OCI-LY3 (cell line): ENCODE measurements around the gene GPR31.

ENCODE experiments used
- H2AFZ ChIP-seq: fragments of 200-600, 300-600 bp; shearing (Covaris generic); 2 replicates; pipeline ENCODE4 v1.6.0; 2014; ENCODE audit warnings: antibody characterized with exemption, low read depth, low read length
- H3K27ac ChIP-seq: fragments of 200-600, 300-600 bp; sonication (generic); 2 replicates; pipeline ENCODE4 v1.5.1; 2014; ENCODE audit warnings: mild to moderate bottlenecking, low read length, moderate library complexity, mixed read lengths
- H3K27me3 ChIP-seq: fragments of 200-600, 300-600 bp; sonication (generic); 2 replicates; pipeline ENCODE4 v1.6.1; 2014; ENCODE audit warnings: low read depth, low read length, mixed read lengths
- H3K36me3 ChIP-seq: fragments of 200-600, 300-600 bp; sonication (generic); replicated peaks from 2 replicates; pipeline ENCODE3; 2014; ENCODE audit warnings: low read depth, low read length, mixed read lengths
- H3K4me1 ChIP-seq: fragments of 300-600, 200-600 bp; sonication (generic); 2 replicates; pipeline ENCODE4 v1.6.1; 2014; ENCODE audit warnings: low read length, mixed read lengths
- H3K4me2 ChIP-seq: fragments of 200-600, 300-600 bp; sonication (generic); 2 replicates; pipeline ENCODE4 v1.6.1; 2014; ENCODE audit warnings: low read length, mixed read lengths
- H3K4me3 ChIP-seq: fragments of 300-600, 200-600 bp; sonication (generic); 2 replicates; pipeline ENCODE4 v1.5.1; 2014; ENCODE audit warnings: antibody characterized with exemption, mild to moderate bottlenecking, low read length, moderate library complexity
- H3K79me2 ChIP-seq: fragments of 300-600, 200-600 bp; shearing (Covaris generic); 2 replicates; pipeline ENCODE4 v1.6.1; 2014; ENCODE audit warnings: mild to moderate bottlenecking, low read length, mixed read lengths
- H3K9ac ChIP-seq: fragments of 300-600, 200-600 bp; shearing (Covaris generic); 2 replicates; pipeline ENCODE4 v1.6.0; 2014; ENCODE audit warnings: mild to moderate bottlenecking, low read length, moderate library complexity
- H3K9me3 ChIP-seq: fragments of 200-600, 300-600 bp; shearing (Covaris generic); 2 replicates; pipeline ENCODE4 v1.6.1; 2014; ENCODE audit warnings: low read length, mixed read lengths; ENCODE audit not compliant: insufficient read depth
- H4K20me1 ChIP-seq: fragments of 200-600, 300-600 bp; sonication (generic); 2 replicates; pipeline ENCODE4 v1.6.1; 2016; ENCODE audit warnings: low read length, mixed read lengths; ENCODE audit not compliant: insufficient read depth
- EZH2phosphoT487 ChIP-seq: fragments of 200-600 bp; shearing (Covaris generic); IDR thresholded peaks from 2 replicates; pipeline ENCODE4 v1.6.1; 2018; ENCODE audit warnings: antibody characterized with exemption, mixed run types, low read depth
- TF ChIP-seq, protein P1 (sequence below): fragments of 200-600, 300-600 bp; sonication (generic); IDR thresholded peaks from 2 replicates; pipeline ENCODE4 v1.5.1; 2014; ENCODE audit warnings: antibody characterized with exemption, low read length, low read depth

GPR31 gene

DNA sequence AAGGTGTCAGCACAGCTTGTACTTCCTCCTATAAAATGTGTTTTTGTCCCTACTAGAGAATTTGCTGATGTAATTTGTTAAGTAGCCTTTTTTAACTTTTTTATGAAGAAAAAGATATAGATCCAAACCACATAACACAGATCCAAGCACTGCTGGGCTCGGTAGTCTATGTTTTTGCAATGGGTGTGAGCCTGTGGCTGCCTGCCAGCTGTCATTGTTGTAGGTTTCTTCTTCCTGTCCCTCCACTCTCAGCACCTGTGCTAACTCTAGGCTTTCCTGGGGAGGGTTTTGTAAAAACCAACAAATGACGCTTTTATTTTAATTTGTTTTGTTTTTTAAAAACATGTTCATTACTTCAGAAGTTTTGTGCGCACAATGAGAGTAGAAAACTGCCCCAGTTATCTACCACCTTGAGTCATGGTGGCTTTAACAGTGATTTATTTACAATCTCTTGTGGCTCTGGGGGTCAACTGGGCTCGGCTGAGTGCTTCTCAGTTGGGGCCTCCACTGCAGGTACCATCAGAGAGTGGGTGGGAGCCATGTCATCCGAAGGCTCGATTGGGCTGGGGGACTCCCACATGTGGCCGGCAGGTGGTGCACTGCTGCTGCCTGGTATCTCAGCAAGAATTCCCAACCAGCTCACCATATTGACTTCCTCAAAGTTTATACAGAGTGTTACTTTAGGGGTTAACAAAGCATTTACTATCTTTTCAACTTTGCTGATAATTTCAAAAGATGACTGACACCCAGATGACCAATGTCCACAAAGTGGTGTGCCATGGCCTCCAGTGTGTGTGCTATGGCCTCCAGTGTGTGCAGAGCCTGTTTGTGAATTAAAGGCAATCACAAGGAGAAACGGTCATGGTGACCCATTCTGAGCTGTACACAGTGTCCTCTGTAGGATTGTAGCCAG, 37.9 kb downstream of the GPR31 start:
- peak overlapping the region; percentile 34; the same call in 1 of the 2 replicates for H3K4me2 ChIP-seq
- peaks cover 61% of the 10 kb centered on the region for H3K27me3 ChIP-seq
- H3K4me3 ChIP-seq = no peak overlapping the region
- H3K4me1 ChIP-seq = peaks cover 64% of the 10 kb centered on the region
- no peak overlapping the region for H3K27ac ChIP-seq
- H3K36me3 ChIP-seq = peaks cover 2% of the 10 kb centered on the region
- no peaks in the 10 kb centered on the region for H4K20me1 ChIP-seq
- no peak overlapping the region for H2AFZ ChIP-seq
- TF ChIP-seq, protein P1, sequence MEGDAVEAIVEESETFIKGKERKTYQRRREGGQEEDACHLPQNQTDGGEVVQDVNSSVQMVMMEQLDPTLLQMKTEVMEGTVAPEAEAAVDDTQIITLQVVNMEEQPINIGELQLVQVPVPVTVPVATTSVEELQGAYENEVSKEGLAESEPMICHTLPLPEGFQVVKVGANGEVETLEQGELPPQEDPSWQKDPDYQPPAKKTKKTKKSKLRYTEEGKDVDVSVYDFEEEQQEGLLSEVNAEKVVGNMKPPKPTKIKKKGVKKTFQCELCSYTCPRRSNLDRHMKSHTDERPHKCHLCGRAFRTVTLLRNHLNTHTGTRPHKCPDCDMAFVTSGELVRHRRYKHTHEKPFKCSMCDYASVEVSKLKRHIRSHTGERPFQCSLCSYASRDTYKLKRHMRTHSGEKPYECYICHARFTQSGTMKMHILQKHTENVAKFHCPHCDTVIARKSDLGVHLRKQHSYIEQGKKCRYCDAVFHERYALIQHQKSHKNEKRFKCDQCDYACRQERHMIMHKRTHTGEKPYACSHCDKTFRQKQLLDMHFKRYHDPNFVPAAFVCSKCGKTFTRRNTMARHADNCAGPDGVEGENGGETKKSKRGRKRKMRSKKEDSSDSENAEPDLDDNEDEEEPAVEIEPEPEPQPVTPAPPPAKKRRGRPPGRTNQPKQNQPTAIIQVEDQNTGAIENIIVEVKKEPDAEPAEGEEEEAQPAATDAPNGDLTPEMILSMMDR = peak; percentile 37
- no peak for TF ChIP-seq EZH2phosphoT487
- H3K9ac ChIP-seq = no peak overlapping the region
- H3K9me3 ChIP-seq = peaks cover 3% of the 10 kb centered on the region; the same call in 1 of the 2 replicates
- no peaks in the 10 kb centered on the region for H3K79me2 ChIP-seq

DNA sequence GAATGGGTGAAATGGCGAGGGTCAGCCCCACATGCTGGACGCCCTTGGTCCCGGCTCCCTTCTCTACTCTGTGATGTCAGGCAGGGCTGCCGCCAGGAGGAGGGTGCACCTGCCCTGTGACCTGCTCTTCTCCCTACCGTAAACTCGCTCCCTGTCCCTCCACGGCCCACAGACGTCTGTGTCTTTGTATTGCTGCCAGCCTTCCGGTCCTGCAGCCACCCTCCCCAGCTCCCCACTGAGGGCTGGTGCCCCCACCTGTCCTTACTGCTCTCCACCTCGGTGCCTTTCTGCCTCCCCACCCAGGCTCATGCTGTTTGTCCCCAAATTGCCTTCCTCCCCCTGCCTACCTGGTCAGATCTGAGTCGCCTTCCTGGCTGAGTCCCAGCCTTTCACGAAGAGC, 38.9 kb downstream of the GPR31 start:
- Histone ChIP-seq H3K4me3 (peak overlapping the region; percentile 54), H4K20me1 (no peaks in the 10 kb centered on the region), H3K4me2 (peak overlapping the region; percentile 66), H3K36me3 (peaks cover 2% of the 10 kb centered on the region), H3K27me3 (peaks cover 61% of the 10 kb centered on the region), H3K9ac (no peak overlapping the region), H3K9me3 (peaks cover 3% of the 10 kb centered on the region; the same call in 1 of the 2 replicates), H3K4me1 (peaks cover 68% of the 10 kb centered on the region), H3K79me2 (no peaks in the 10 kb centered on the region), H3K27ac (no peak overlapping the region), H2AFZ (no peak overlapping the region)
- TF ChIP-seq, protein P1 = no peak
- TF ChIP-seq EZH2phosphoT487 = no peak

DNA sequence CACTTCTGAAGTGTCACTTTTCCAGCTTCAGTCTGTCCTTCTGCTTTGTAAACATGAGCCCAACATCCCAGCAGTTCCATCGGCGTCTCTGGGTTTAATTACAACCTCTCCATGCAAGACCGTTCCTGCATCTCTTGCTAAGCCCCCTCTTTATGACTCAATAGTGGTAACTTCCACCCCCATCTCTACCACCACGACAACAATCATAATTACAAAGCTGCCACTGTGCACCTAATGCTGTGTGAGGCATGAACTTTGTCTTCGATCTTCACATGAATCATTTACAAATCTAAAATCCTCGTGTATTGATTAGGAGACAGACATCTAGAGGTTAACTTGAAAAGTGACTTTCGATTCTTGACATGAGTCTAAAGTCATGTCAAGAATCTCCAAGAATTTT, 39.8 kb downstream of the GPR31 start:
- no peak overlapping the region for H2AFZ ChIP-seq
- no peak overlapping the region for H3K27ac ChIP-seq
- peak overlapping the region; percentile 54 for H3K4me3 ChIP-seq
- no peak overlapping the region for H3K9ac ChIP-seq
- peaks cover 54% of the 10 kb centered on the region for H3K27me3 ChIP-seq
- peak overlapping the region; percentile 66 for H3K4me2 ChIP-seq
- H3K9me3 ChIP-seq = peaks cover 3% of the 10 kb centered on the region; the same call in 1 of the 2 replicates
- H4K20me1 ChIP-seq = no peaks in the 10 kb centered on the region
- TF ChIP-seq EZH2phosphoT487 = no peak
- TF ChIP-seq, protein P1 = no peak
- no peaks in the 10 kb centered on the region for H3K79me2 ChIP-seq
- peaks cover 72% of the 10 kb centered on the region for H3K4me1 ChIP-seq
- H3K36me3 ChIP-seq = peaks cover 2% of the 10 kb centered on the region

DNA sequence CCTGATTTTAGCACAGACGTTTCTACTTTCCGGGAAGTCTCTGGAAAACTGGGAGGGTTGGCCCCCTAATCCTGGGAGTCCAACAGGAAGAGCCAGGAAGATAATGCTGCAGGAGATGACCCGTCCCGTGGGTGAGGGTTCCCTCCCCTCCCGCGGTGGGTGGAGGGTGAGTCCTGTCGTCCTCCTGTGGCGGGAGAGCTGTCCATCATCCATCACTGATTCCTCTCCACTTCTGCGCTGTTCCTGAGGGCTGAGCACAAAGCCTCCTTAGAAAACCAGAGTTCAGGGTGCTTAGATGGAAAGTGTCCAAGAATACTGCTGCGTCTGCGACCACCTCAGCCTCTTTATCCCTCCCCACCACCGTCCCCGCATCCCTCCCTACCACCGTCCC, 40.9 kb downstream of the GPR31 start:
- TF ChIP-seq, protein P1 = no peak
- no peak for TF ChIP-seq EZH2phosphoT487
- Histone ChIP-seq H4K20me1 (no peaks in the 10 kb centered on the region), H2AFZ (no peak overlapping the region), H3K4me2 (no peak overlapping the region), H3K9me3 (peaks cover 3% of the 10 kb centered on the region; the same call in 1 of the 2 replicates), H3K4me3 (no peak overlapping the region), H3K27me3 (peaks cover 52% of the 10 kb centered on the region), H3K27ac (no peak overlapping the region), H3K36me3 (peaks cover 2% of the 10 kb centered on the region), H3K4me1 (peaks cover 72% of the 10 kb centered on the region), H3K79me2 (no peaks in the 10 kb centered on the region), H3K9ac (no peak overlapping the region)
